ENCODE measurements around the gene GAS2. TPM values are rescaled to one million over a fixed set of nuclear protein-coding genes. Genes with fewer than 3 reads are reported as not detected.
A peak's percentile ranks its signal among the peaks of the same experiment; 100 is the strongest.

The GAS2 gene
- total and polyA plus RNA-seq, 12 donors = 1.5 to 21.7 (median 12.5) TPM

GRCh38 chr11:22690257-22690656 is 23.8 kb downstream of the GAS2 start:
- Histone ChIP-seq H3K4me3 (no peak overlapping the region), H3K27ac (no peak overlapping the region), H3K36me3 (no peaks in the 10 kb centered on the region), H3K27me3 (no peaks in the 10 kb centered on the region), H3K9me3 (no peaks in the 10 kb centered on the region), H3K4me1 (peaks cover 0 to 10% (median 0%) of the 10 kb centered on the region in 9 donors)
- intact Hi-C loops (cut with DNase I) = no loop called here
- WGBS, 2 donors = 23 to 34% methylated on average over 1 of the region's 1 CpG
- peak in 1 of 8 donors; percentile 79 for ATAC-seq
- no peak for TF ChIP-seq CTCF (IDR thresholded peaks at IDR 0.05)
- no peak for DNase-seq

GRCh38 chr11:22690871-22691270 is 24.5 kb downstream of the GAS2 start:
- no peak for DNase-seq
- no peak for TF ChIP-seq CTCF (IDR thresholded peaks at IDR 0.05)
- WGBS, 2 donors = 74 to 75% methylated on average over 4 of the region's 4 CpGs
- H3K27ac ChIP-seq = no peak overlapping the region
- no peaks in the 10 kb centered on the region for H3K9me3 ChIP-seq
- no peak for ATAC-seq
- H3K36me3 ChIP-seq = no peaks in the 10 kb centered on the region
- peaks cover 0 to 10% (median 0%) of the 10 kb centered on the region in 9 donors for H3K4me1 ChIP-seq
- H3K4me3 ChIP-seq = no peak overlapping the region
- intact Hi-C loops (cut with DNase I) = no loop called here
- no peaks in the 10 kb centered on the region for H3K27me3 ChIP-seq

- DNase-seq (no peak), ATAC-seq (no peak)
- Histone ChIP-seq H3K27ac (no peak overlapping the region), H3K36me3 (no peaks in the 10 kb centered on the region), H3K4me1 (peaks cover 0 to 18% (median 10%) of the 10 kb centered on the region in 9 donors), H3K9me3 (no peaks in the 10 kb centered on the region), H3K4me3 (no peak overlapping the region), H3K27me3 (no peaks in the 10 kb centered on the region)
- 78 to 80% methylated on average over 1 of the region's 1 CpG for WGBS, 2 donors
- no peak for TF ChIP-seq CTCF (IDR thresholded peaks at IDR 0.05)
- intact Hi-C loops (cut with DNase I) = no loop called here
Observed at GRCh38 chr11:22699388-22699787, 33.0 kb downstream of the GAS2 start.

GRCh38 chr11:22702031-22702430 is 35.6 kb downstream of the GAS2 start:
- intact Hi-C loops (cut with DNase I) = no loop called here
- H3K36me3 ChIP-seq = no peaks in the 10 kb centered on the region
- TF ChIP-seq CTCF (IDR thresholded peaks at IDR 0.05) = no peak
- H3K4me3 ChIP-seq = no peak overlapping the region
- peaks cover 0 to 18% (median 10%) of the 10 kb centered on the region in 9 donors for H3K4me1 ChIP-seq
- no peaks in the 10 kb centered on the region for H3K27me3 ChIP-seq
- peak overlapping the region in 5 of 10 donors; percentile 10 to 69 (median 63) for H3K27ac ChIP-seq
- DNase-seq = no peak
- no peak for ATAC-seq
- no peaks in the 10 kb centered on the region for H3K9me3 ChIP-seq
